Subcutaneous abdominal adipose tissue (tissue), 5 donors: Measurements from ENCODE around the gene GSPT1.
"Not testable (repeated sequence)": the region's sequence is repeated elsewhere in the genome, so short reads cannot be mapped to it uniquely, and the experiment has no call there.

Experiments
- H3K27ac ChIP-seq: one replicate; pipeline ENCODE4 v1.7.0; 2013; ENCODE audit warnings: low read depth, mild to moderate bottlenecking, inconsistent platforms, low read length, moderate library complexity
- H3K27me3 ChIP-seq, 5 donors: one replicate each; pipeline ENCODE4 v1.7.0; 2013; ENCODE audit warnings: low read length in 5 of 5, inconsistent platforms in 1 of 5; ENCODE audit not compliant: control insufficient read depth in 5 of 5, insufficient read depth in 4 of 5
- H3K36me3 ChIP-seq, 5 donors: one replicate each; pipeline ENCODE4 v1.7.0; 2013; ENCODE audit warnings: low read length in 5 of 5; ENCODE audit not compliant: control insufficient read depth in 5 of 5, insufficient read depth in 5 of 5
- H3K4me1 ChIP-seq, 5 donors: one replicate each; pipeline ENCODE4 v1.7.0; 2013; ENCODE audit warnings: low read length in 5 of 5, mild to moderate bottlenecking in 3 of 5, moderate library complexity in 1 of 5; ENCODE audit not compliant: control insufficient read depth in 5 of 5, insufficient read depth in 5 of 5
- H3K4me3 ChIP-seq, 5 donors: one replicate each; pipeline ENCODE4 v1.7.0; 2013; ENCODE audit warnings: low read length in 5 of 5, low read depth in 1 of 5
- H3K9ac ChIP-seq, 5 donors: one replicate each; pipeline ENCODE4 v1.7.0; 2013; ENCODE audit warnings: low read length in 5 of 5, mild to moderate bottlenecking in 4 of 5, moderate library complexity in 3 of 5
- H3K9me3 ChIP-seq, 5 donors: one replicate each; pipeline ENCODE4 v1.7.0; 2013; ENCODE audit warnings: low read length in 5 of 5; ENCODE audit not compliant: control insufficient read depth in 5 of 5
- donor health status: healthy.
- donor health status: healthy.
- donor health status: healthy.
- donor health status: healthy.
- donor health status: healthy.

The GSPT1 gene

DNA sequence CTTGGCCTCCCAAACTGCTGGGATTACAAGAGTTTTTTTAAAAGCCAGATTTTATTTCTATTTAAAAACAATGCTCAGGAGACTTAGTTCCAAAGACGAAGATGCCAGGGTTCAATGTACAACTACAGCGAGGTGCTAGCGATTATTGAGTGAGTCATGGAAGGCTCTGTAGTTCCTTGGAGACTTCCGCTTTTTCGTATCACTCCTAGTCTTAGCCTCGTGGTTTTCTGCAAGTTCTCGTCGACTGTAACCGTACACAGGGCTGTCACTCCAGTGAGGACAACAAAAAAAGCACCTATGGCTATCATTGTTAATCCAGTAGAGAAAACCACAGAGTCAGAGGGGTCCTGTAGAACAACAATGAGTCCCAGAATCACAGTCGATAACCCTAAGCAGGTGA lies 96.0 kb downstream of the GSPT1 start:
- no peaks in the 10 kb centered on the region for H3K27me3 ChIP-seq
- peaks cover 2 to 9% (median 8%) of the 10 kb centered on the region in 5 donors for H3K4me1 ChIP-seq
- no peaks in the 10 kb centered on the region for H3K36me3 ChIP-seq
- H3K9ac ChIP-seq = no peak overlapping the region
- H3K9me3 ChIP-seq = no peaks in the 10 kb centered on the region
- H3K4me3 ChIP-seq = no peak overlapping the region
- H3K27ac ChIP-seq = no peak overlapping the region

DNA sequence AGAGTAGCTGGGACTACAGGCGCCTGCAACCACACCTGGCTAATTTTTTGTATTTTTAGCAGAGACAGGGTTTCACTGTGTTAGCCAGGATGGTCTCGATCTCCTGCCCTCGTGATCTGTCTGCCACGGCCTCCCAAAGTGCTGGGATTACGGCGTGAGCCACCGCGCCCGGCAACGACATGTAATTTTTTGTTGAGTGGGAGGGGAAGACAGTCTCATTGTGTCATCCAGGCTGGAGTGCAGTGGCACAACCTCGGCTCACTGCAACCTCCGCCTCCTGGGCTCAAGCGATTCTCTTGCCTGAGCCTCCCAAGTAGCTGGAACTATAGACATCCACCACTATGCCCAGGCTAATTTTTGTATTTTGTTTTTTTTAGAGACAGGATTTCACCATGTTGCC lies 96.8 kb downstream of the GSPT1 start:
- H3K4me1 ChIP-seq, H3K4me3 ChIP-seq, H3K27ac ChIP-seq, H3K9me3 ChIP-seq, H3K9ac ChIP-seq, H3K27me3 ChIP-seq, H3K36me3 ChIP-seq: not testable (repeated sequence)
